HG03378 (cell line): ENCODE results near the gene RNASEH2A.

ENCODE experiments used
- ATAC-seq: cut with Tn5 transposase; IDR thresholded peaks from one replicate; pipeline ENCODE4 v1.9.1; 2021; ENCODE audit warnings: mild to moderate bottlenecking, moderate library complexity; ENCODE audit not compliant: unreplicated experiment

The RNASEH2A gene

DNA sequence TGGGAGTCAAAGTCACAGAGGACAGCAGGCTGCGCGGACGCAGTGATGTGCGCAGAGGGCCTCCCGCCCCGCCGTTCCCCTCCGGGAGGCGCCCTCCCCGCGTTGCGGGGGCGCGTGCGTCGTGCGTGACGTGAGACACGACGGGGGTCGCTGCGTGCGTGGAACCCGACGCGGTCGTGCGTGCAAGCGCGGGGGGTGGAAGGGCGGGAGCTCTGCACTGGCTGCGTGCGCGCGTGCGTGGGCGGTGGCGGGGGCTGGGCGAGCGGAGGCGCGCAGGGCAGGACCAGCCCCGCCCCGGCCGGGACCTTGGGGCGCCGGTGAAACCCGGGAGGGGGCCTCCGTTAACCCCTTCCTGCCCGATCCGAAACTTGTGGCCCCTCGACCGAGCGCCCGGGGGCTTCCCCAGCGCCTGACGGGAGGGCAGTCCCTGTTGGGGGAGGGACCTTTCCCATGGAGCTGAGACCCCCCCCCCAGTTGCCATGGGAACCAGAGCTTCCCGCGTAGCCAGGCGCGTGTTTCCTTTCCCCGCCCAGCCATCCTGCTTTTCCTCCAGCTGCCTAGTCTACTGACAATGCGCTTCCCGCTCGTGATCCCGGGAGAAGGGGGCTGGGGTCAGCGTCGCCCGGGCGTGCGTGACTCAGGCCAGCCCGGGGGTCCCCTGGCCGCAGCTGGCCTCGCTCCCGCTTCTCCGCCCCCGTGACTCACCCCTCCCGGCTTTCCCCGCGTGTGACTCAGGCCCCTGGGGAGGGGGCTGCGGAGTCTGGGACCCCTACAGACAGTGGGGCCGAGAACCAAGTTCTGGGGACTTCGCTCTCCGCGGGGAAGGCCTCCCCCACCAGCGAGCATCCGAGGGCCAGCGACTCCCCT lies 23.7 kb upstream of the RNASEH2A start:
- ATAC-seq, result no peak

DNA sequence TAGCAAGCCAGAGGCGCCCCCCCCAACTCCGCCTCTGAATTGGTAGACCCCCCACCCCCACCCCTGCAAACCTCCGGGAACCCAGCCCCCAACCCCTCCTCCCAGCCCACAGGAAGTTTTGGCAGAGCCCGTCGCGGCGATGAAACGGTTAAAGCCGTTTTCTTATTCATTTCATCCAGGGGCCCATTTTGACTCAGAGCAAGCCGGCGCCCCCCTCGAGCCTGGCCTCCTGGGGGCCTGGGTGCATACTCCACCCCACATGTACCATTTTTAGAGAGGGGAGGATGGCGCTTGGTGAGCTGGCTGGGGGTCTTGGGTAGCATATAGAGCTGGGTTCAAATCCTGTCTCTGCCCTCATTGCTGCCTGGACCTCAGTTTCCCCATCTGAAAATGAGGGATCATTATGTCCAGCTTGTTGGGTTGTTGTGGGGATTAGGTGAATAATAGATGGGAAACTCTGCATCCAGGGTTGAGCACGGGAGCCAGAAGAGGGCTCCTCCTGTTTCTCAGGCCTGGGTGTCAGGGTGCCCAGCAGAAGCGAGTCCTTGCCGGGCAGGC lies 23.0 kb upstream of the RNASEH2A start:
- no peak for ATAC-seq

DNA sequence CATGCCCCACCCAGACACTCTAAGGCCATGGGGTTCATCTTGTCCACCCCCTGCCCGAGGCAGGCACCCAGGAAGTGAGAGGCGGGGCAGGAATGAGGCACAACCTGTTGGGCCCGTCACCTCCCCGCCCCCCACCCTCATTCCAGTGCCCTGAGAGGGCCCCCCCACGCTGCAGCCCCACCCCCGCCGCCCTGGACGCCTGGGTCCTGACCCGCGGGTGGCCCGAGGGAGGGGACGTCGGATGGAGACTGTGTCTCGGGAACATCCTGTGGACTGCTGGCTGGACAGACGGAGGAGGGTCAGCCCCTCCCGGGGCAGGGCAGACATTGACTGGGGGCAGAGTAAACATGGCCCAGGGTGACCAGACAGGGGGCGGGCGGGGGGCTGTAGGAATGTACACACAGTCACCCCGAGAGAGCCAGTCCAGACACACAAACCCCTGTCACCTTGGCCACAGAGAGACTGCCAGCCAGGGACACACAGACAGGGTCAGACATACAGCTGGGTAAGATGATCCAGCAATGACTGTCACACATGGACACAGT lies 22.5 kb upstream of the RNASEH2A start:
- ATAC-seq, result no peak

- ATAC-seq, result no peak
These were observed 22.0 kb upstream of the RNASEH2A start for GRCh38 chr19:12784394-12784870.

GRCh38 chr19:12784871-12785430 lies 21.4 kb upstream of the RNASEH2A start:
- no peak for ATAC-seq

DNA sequence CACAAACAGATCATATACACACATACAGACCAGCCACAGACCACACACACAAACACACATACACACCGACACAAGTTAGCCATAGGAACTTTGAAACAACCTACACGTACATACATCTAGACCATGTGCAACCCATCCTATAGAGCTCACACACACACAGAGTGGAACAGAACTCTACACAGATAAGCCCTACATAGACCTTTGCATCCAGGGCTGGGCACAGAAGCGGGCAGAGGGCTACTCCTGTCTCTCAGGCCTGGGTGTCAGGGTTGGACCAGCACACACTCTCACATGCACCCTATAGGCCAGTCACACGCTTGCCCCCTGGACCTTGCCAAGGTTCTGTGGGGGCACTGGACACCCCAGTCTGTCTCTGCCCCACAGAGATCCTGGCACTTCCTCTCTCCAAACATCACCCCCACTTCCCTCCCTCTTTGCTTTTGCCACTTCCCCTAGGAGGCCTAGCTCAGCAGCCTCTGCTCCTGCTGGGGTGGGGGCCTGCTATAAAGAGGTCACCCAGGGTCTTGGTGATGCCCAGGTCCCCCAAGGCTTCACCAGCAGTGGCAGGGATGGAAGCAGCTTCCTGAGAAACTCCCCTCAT lies 20.9 kb upstream of the RNASEH2A start:
- ATAC-seq, result no peak

- no peak for ATAC-seq
These were observed 20.1 kb upstream of the RNASEH2A start for GRCh38 chr19:12786141-12786870.

DNA sequence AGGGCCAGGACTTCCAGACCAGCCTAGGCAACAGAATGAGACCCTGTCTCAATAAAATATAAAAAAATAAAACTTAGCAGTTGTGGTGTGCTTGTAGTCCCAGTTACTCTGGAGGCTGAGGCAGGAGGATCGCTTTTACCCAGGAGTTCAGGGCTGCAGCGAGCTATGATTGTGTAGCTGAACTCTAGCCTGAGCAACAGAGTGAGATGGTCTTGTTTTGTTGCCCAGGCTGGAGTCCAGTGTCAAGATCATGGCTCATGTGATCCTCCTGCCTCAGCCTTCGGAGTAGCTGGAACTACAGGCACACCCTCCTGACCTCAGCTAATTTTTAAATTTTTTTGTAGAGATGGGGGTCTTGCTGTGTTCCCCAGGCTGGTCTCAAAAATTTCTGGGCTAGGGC lies 19.4 kb upstream of the RNASEH2A start:
- no peak for ATAC-seq

- ATAC-seq, result no peak
These were observed 18.9 kb upstream of the RNASEH2A start for GRCh38 chr19:12787458-12787857.

GRCh38 chr19:12788042-12788681 lies 18.2 kb upstream of the RNASEH2A start:
- ATAC-seq, result no peak

- ATAC-seq, result no peak
These were observed 17.7 kb upstream of the RNASEH2A start for GRCh38 chr19:12788682-12789097.

DNA sequence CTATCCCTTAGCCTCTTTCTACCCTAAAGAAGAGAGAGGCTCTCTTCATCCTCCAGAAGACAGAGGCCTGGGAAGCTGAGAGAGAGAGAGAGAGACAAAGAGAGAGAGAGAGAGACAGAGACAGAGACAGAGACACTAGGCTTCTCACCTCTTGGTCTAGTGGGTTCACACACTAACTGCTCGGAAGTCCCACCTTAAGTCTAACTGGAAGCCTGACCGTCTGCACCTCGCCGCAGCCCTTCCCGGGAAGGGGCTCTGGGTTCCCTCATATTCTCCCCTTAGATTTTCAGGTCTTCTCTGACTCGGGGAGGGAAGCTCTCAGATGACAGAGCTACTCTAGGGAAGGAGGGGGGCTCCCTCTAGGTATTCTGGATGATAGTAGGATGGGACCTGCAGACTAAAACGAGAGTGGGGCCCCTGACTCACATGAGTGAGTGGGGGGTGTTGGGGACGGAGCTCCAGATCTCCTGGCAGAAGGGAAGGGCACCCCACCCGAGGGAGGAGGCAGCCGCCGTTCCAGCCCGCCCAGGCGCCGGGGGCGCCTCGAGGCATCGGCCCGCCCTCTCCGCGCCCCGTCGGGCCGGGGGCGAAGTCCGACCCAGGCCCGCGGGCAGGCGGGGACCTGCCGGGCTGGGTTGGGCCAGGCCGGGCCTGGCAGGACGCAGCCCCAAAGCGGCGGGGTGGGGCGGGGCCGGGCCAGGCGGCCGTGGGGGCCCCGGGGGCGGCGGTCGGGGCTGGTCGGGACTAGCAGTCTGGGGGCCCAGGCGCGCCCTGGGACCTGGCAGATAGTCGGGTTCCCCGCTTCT lies 17.1 kb upstream of the RNASEH2A start:
- no peak for ATAC-seq

DNA sequence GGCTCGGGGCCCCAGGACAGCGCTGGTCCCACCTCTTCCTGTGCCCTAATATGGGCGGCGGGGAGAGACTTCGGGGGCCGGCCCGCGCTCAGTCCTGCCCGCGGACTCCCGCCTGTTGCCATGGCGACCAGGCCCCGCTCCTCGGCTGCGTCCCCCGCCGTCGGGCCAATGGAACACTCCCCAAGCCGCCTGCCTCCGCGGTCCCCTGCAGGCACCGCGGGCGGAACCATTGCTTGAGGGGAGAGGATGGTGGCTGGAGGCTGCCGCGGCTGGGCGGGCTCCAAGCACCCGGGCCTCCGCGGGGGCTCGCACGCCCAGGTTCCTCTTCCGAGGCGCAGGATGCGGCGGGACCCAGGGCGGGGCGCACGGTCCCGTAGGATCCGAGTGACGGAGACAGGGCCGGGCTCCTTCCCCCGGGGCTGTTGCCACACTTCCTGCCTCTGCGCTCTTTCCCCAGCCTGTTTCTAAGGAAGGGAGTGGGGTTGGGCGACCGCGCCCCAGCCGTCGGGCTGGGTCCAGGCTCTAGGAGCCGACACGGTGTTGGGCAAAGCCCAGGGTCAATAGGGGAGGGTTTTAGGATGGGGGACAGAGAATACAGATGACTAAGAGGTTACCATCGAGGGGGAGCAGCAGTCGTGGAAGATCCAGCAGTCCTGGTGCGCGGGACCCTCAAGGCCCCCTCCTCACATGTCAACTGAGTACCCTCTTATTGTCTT lies 16.3 kb upstream of the RNASEH2A start:
- ATAC-seq, result peak; percentile 29

- no peak for ATAC-seq
These were observed 15.6 kb upstream of the RNASEH2A start for GRCh38 chr19:12790628-12791344.

DNA sequence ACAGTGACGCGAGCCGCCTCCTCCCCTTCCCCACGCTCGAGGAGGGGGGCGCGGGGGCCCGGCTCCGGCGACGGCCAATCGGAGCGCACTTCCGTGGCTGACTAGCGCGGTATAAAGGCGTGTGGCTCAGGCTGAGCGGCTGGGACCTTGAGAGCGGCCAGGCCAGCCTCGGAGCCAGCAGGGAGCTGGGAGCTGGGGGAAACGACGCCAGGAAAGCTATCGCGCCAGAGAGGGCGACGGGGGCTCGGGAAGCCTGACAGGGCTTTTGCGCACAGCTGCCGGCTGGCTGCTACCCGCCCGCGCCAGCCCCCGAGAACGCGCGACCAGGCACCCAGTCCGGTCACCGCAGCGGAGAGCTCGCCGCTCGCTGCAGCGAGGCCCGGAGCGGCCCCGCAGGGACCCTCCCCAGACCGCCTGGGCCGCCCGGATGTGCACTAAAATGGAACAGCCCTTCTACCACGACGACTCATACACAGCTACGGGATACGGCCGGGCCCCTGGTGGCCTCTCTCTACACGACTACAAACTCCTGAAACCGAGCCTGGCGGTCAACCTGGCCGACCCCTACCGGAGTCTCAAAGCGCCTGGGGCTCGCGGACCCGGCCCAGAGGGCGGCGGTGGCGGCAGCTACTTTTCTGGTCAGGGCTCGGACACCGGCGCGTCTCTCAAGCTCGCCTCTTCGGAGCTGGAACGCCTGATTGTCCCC lies 14.9 kb upstream of the RNASEH2A start, which contains the start of gene JUNB:
TSS of gene JUNB (plus strand) at position 142 of the 706 bp plus-strand sequence. CDS start at position 428, 286 bp downstream.
- ATAC-seq, result no peak

DNA sequence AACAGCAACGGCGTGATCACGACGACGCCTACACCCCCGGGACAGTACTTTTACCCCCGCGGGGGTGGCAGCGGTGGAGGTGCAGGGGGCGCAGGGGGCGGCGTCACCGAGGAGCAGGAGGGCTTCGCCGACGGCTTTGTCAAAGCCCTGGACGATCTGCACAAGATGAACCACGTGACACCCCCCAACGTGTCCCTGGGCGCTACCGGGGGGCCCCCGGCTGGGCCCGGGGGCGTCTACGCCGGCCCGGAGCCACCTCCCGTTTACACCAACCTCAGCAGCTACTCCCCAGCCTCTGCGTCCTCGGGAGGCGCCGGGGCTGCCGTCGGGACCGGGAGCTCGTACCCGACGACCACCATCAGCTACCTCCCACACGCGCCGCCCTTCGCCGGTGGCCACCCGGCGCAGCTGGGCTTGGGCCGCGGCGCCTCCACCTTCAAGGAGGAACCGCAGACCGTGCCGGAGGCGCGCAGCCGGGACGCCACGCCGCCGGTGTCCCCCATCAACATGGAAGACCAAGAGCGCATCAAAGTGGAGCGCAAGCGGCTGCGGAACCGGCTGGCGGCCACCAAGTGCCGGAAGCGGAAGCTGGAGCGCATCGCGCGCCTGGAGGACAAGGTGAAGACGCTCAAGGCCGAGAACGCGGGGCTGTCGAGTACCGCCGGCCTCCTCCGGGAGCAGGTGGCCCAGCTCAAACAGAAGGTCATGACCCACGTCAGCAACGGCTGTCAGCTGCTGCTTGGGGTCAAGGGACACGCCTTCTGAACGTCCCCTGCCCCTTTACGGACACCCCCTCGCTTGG lies 14.1 kb upstream of the RNASEH2A start:
- no peak for ATAC-seq
